OCI-LY7 (cell line): Measurements from ENCODE around the gene RASD1. TPM values are rescaled to one million over a fixed set of nuclear protein-coding genes. Genes with fewer than 3 reads are reported as not detected.

Experiments
- BruUV-seq: library from RNA; stranded (reverse); fragments of 400-500 nt; replicated peaks from 2 replicates; lab custom pipeline; 2021; lab: Mats Ljungman, UMichigan
- CTCF ChIA-PET: fragments of 300-600 bp; sonication (Branson Sonifier 250); formaldehyde crosslinking; loops from one replicate; lab custom pipeline; 2022; ENCODE audit warnings: antibody characterized with exemption; ENCODE audit not compliant: unreplicated experiment; lab: Charles Lee
- POLR2A ChIA-PET: fragments of 300-600 bp; sonication (Branson Sonifier 250); formaldehyde crosslinking; loops from one replicate; lab custom pipeline; 2022; ENCODE audit warnings: antibody characterized with exemption; lab: Charles Lee
- DNase-seq: peaks from one replicate; pipeline ENCODE4 v3.0.0-alpha.2; 2015; ENCODE audit warnings: low spot score
- H2AFZ ChIP-seq: fragments of 200-600 bp; sonication (generic), shearing (Covaris generic); 2 replicates; pipeline ENCODE4 v1.6.1; 2014; ENCODE audit warnings: mild to moderate bottlenecking, antibody characterized with exemption, low read length, moderate library complexity
- H3K27ac ChIP-seq: fragments of 200-600 bp; sonication (generic); 2 replicates; pipeline ENCODE4 v1.5.1; 2014; ENCODE audit warnings: mixed run types, low read depth, mild to moderate bottlenecking, moderate library complexity, low read length, inconsistent platforms; ENCODE audit not compliant: poor library complexity, severe bottlenecking
- H3K36me3 ChIP-seq: fragments of 200-600 bp; sonication (generic); 2 replicates; pipeline ENCODE4 v1.6.1; 2014; ENCODE audit warnings: mild to moderate bottlenecking, antibody characterized with exemption, low read length, moderate library complexity, mixed read lengths; ENCODE audit not compliant: insufficient read depth
- H3K4me1 ChIP-seq: fragments of 200-600 bp; sonication (generic); 2 replicates; pipeline ENCODE4 v1.5.1; 2014; ENCODE audit warnings: mild to moderate bottlenecking, low read length; ENCODE audit not compliant: insufficient read depth, poor library complexity, severe bottlenecking
- H3K4me2 ChIP-seq: fragments of 200-600 bp; sonication (generic); 2 replicates; pipeline ENCODE4 v1.6.1; 2014; ENCODE audit warnings: mild to moderate bottlenecking, low read length
- H3K4me3 ChIP-seq: fragments of 200-600 bp; sonication (generic); 2 replicates; pipeline ENCODE4 v1.5.1; 2014; ENCODE audit warnings: mild to moderate bottlenecking, low read depth, low read length; ENCODE audit not compliant: poor library complexity, severe bottlenecking
- H3K79me2 ChIP-seq: fragments of 200-600 bp; sonication (generic); 2 replicates; pipeline ENCODE4 v1.6.1; 2016; ENCODE audit warnings: low read depth, mild to moderate bottlenecking, low read length, moderate library complexity, mixed read lengths; ENCODE audit not compliant: insufficient read depth
- H3K9me2 ChIP-seq: fragments of 200-600 bp; sonication (generic); 2 replicates; pipeline ENCODE4 v1.6.1; 2016; ENCODE audit warnings: mild to moderate bottlenecking, low read length, mixed read lengths; ENCODE audit not compliant: insufficient read depth
- H3K9me3 ChIP-seq: fragments of 200-600 bp; sonication (generic); 2 replicates; pipeline ENCODE4 v1.6.1; 2014; ENCODE audit warnings: mild to moderate bottlenecking, mixed run types, low read length, mixed read lengths
- H4K20me1 ChIP-seq: fragments of 200-600 bp; sonication (generic); 2 replicates; pipeline ENCODE4 v1.6.1; 2014; ENCODE audit warnings: mild to moderate bottlenecking, antibody characterized with exemption, low read length, moderate library complexity, mixed read lengths; ENCODE audit not compliant: insufficient read depth
- EZH2phosphoT487 ChIP-seq: fragments of 200-600 bp; sonication (generic); IDR thresholded peaks from 2 replicates; pipeline ENCODE4 v1.6.1; 2018; ENCODE audit warnings: low read depth, borderline replicate concordance, mild to moderate bottlenecking, mixed run types, antibody characterized with exemption, low read length, moderate library complexity, mixed read lengths
- intact Hi-C: fragments of 100-400 bp; cut with micrococcal nuclease; formaldehyde crosslinking; loops from one replicate; pipeline ENCODE4 v1.10.0; 2022; ENCODE audit not compliant: unreplicated experiment
- total RNA-seq, 2 experiments: library from RNA; depleted of rRNA in 1 of 2; stranded (reverse); fragments of >200 nt in 1 of 2; shearing (Covaris generic) in 1 of 2; gene quantifications; 2 replicates each; pipeline ENCODE4 v1.2.3, GENCODE V29; 2014 to 2022
- TF ChIP-seq, protein P1 (sequence below): fragments of 200-600 bp; sonication (generic); conservative IDR thresholded peaks from 2 replicates; pipeline ENCODE4 v1.5.1; 2014; ENCODE audit warnings: mild to moderate bottlenecking, antibody characterized with exemption, low read length, moderate library complexity, mixed read lengths

The RASD1 gene
- total RNA-seq, 2 experiments from 2014 or later: 0.19 TPM; not detected in 1

DNA sequence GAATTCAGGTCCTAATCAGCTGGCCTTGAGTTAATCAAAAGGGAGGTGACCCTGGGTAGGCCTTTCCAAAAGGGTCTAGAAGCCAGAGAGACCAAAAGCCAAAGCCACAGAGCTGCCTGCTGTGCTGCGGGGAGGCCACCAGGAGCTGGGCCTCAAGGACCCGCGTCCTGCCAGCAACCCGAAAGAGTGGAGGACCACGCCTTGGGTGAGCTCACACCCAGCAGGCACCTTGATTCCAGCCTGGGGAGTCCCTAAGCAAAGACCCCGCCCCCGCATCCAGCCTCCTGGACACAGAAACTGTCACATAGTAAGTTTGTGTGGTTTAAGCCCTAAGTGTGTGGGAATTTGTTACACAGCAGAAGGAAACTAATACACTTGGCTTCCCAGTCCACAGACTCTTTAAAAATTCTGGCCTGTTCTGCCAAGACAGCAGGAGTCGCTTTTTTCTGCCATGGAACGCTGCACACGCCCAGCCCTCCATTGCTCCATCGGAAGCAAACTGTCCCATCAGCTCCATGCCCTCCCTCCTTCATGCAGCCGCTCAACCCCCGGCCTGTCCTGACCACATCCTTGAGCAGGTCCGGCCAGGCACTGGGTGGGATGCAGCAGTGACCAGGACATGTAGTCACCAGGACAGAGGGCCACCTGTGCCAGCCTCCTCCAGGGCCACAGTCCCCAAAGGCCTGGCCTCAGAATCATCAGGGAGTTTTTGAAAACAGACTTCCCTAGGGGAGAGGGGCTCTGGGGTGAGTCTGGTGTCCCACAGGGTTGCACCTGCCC, 20.9 kb upstream of the RASD1 start:
- Histone ChIP-seq H3K79me2 (no peaks in the 10 kb centered on the region), H3K4me1 (no peaks in the 10 kb centered on the region), H4K20me1 (no peaks in the 10 kb centered on the region; the same call in 1 of the 2 replicates), H3K9me2 (no peaks in the 10 kb centered on the region), H3K9me3 (no peaks in the 10 kb centered on the region), H2AFZ (no peak overlapping the region), H3K27ac (no peak overlapping the region), H3K4me2 (no peak overlapping the region), H3K4me3 (no peak overlapping the region), H3K36me3 (no peaks in the 10 kb centered on the region)
- ChIA-PET CTCF (no interaction called here), POLR2A (no interaction called here)
- TF ChIP-seq, protein P1, sequence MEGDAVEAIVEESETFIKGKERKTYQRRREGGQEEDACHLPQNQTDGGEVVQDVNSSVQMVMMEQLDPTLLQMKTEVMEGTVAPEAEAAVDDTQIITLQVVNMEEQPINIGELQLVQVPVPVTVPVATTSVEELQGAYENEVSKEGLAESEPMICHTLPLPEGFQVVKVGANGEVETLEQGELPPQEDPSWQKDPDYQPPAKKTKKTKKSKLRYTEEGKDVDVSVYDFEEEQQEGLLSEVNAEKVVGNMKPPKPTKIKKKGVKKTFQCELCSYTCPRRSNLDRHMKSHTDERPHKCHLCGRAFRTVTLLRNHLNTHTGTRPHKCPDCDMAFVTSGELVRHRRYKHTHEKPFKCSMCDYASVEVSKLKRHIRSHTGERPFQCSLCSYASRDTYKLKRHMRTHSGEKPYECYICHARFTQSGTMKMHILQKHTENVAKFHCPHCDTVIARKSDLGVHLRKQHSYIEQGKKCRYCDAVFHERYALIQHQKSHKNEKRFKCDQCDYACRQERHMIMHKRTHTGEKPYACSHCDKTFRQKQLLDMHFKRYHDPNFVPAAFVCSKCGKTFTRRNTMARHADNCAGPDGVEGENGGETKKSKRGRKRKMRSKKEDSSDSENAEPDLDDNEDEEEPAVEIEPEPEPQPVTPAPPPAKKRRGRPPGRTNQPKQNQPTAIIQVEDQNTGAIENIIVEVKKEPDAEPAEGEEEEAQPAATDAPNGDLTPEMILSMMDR: no peak
- TF ChIP-seq EZH2phosphoT487: no peak
- no TSS peak for BruUV-seq
- intact Hi-C loops: no loop called here
- DNase-seq: no peak

DNA sequence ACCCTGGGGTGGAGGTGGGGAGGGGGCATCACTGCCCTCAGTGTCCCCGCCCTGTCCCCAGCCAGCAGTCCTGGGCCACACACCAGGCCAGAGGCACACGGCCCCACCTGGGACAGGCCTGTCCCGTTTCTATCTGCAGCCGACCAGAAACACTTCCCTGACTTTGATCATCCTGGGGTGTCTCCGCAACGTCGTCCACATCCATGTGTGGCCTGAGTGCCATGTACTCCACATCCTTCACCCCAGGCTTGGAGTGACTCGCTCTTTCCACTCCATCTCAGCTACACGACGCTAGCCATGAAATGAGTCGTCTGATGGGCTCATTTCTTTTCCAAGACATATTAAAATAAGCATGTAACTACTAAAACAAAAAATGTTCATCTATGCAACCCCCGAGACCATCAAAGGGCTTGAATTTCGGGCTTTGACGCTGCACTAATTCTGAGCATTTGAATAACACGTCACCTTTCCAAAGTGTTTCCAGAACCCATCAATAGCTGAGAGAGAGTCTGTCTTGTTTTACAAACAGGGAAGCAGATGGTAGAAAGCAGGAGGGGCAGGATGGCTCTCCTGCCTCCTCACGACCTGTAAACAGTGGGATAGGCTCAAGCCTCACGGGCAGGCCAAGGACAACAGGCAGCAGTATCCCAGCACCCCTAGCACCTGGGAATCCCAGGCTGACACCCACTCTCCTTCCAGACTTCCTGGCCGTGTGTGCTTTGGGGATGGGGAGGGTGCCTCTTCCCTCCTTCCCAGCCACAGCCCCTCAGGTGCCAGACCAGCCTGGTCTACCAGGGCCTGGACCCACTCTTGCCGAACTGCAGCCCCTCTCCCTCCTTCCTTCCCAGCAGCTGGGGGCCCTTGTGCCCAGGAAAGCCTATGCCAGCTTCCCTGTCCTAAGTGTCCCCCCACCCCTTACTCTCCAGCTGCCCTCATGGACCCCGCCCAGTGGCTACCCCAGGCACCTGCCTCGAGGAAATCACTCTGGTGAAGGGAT, 20.0 kb upstream of the RASD1 start:
- BruUV-seq: no TSS peak
- H2AFZ ChIP-seq: no peak overlapping the region
- no peaks in the 10 kb centered on the region for H3K9me3 ChIP-seq
- DNase-seq: no peak
- H3K4me2 ChIP-seq: no peak overlapping the region
- H3K27ac ChIP-seq: no peak overlapping the region
- no peaks in the 10 kb centered on the region for H3K4me1 ChIP-seq
- no peak for TF ChIP-seq EZH2phosphoT487
- TF ChIP-seq, protein P1: no peak
- H3K36me3 ChIP-seq: no peaks in the 10 kb centered on the region
- ChIA-PET CTCF (no interaction called here), POLR2A (no interaction called here)
- intact Hi-C loops: no loop called here
- H3K4me3 ChIP-seq: no peak overlapping the region
- H4K20me1 ChIP-seq: no peaks in the 10 kb centered on the region; the same call in 1 of the 2 replicates
- no peaks in the 10 kb centered on the region for H3K79me2 ChIP-seq
- no peaks in the 10 kb centered on the region for H3K9me2 ChIP-seq
